ENCODE results near the gene SULT4A1. TPM values are rescaled to one million over a fixed set of nuclear protein-coding genes. Genes with fewer than 3 reads are reported as not detected.

SULT4A1 gene
- total RNA-seq, 1 experiment from 2014 or later = 15.0 TPM

GRCh38 chr22:43862882-43863202, 529 bp upstream of the SULT4A1 start:
- Histone ChIP-seq H3K9me3 (ENCODE audit: control insufficient read depth, low read depth, low read length) (no peaks in the 10 kb centered on the region), H3K23ac (ENCODE audit: insufficient read length, low read depth, low read length) (no peak overlapping the region), H3T11ph (ENCODE audit: low read length) (no peak overlapping the region), H3K27me3 (ENCODE audit: insufficient read depth, low read length) (no peaks in the 10 kb centered on the region), H4K8ac (replicated peaks; ENCODE audit: insufficient read length, low read depth, low read length) (no peak overlapping the region), H4K91ac (ENCODE audit: insufficient read length, low read depth, low read length) (no peak overlapping the region), H3K23me2 (ENCODE audit: insufficient read length, low read depth, low read length, poor library complexity, severe bottlenecking) (peaks cover 5% of the 10 kb centered on the region), H4K20me1 (ENCODE audit: control insufficient read depth, insufficient read depth, insufficient read length) (no peaks in the 10 kb centered on the region), H3K14ac (ENCODE audit: insufficient read depth, low read length) (no peak overlapping the region), H3K56ac (ENCODE audit: insufficient read length, low read depth, low read length) (no peak overlapping the region), H3K27ac (ENCODE audit: insufficient read length, low read depth, low read length) (no peak overlapping the region), H3K4ac (ENCODE audit: low read depth, low read length) (no peak overlapping the region), H2BK120ac (ENCODE audit: low read depth, low read length, poor library complexity, severe bottlenecking) (no peak overlapping the region), H3K4me2 (ENCODE audit: insufficient read depth, insufficient read length, low read length) (peak overlapping the region; percentile 22), H3K79me1 (ENCODE audit: insufficient read depth, low read depth, low read length, poor library complexity, severe bottlenecking) (peaks cover 2% of the 10 kb centered on the region), H2BK12ac (ENCODE audit: insufficient read length, low read depth, low read length) (no peak overlapping the region), H2BK15ac (ENCODE audit: low read depth, low read length) (no peak overlapping the region), H3K9ac (ENCODE audit: extremely low read depth, insufficient read length, low read length) (no peak overlapping the region), H2BK5ac (ENCODE audit: insufficient read length, low read length) (no peak overlapping the region), H3K18ac (ENCODE audit: insufficient read length, low read depth, low read length) (peak overlapping the region; percentile 31), H2AFZ (ENCODE audit: low read length) (no peak overlapping the region), H2BK20ac (ENCODE audit: low read depth, low read length, poor library complexity, severe bottlenecking) (no peak overlapping the region), H4K5ac (ENCODE audit: insufficient read length, low read depth, low read length) (no peak overlapping the region), H3K4me1 (ENCODE audit: insufficient read depth, low read length) (peaks cover 12% of the 10 kb centered on the region; the same call in 1 of the 2 replicates), H2AK5ac (ENCODE audit: insufficient read length, low read length) (no peak overlapping the region), H3K79me2 (ENCODE audit: insufficient read depth, low read length) (peaks cover 14% of the 10 kb centered on the region; the same call in 1 of the 2 replicates)
- DNase-seq = no peak
- H3K9me3 Mint-ChIP-seq = peaks cover 0 to 3% of the 10 kb centered on the region in 2 experiments; a peak in 2 of 5 replicates
- H3K4me1 Mint-ChIP-seq = peaks cover 37 to 40% of the 10 kb centered on the region in 2 experiments
- peak overlapping the region; percentile 69 to 83 for H3K4me3 Mint-ChIP-seq
- peak overlapping the region in 2 of 3 experiments; percentile 51 to 81; a peak in 1 of 7 replicates for H3K27ac Mint-ChIP-seq
- peaks cover 3 to 10% (median 8%) of the 10 kb centered on the region in 3 experiments; a peak in 5 of 7 replicates for H3K36me3 Mint-ChIP-seq (ENCODE audit: insufficient read depth in 1 of 3, low read depth in 3 of 3)
- no CpG with 5 or more reads among the region's 11 CpGs for WGBS (ENCODE audit: extremely low coverage, insufficient read length, low lambda C conversion rate)
- TF ChIP-seq, protein P1, sequence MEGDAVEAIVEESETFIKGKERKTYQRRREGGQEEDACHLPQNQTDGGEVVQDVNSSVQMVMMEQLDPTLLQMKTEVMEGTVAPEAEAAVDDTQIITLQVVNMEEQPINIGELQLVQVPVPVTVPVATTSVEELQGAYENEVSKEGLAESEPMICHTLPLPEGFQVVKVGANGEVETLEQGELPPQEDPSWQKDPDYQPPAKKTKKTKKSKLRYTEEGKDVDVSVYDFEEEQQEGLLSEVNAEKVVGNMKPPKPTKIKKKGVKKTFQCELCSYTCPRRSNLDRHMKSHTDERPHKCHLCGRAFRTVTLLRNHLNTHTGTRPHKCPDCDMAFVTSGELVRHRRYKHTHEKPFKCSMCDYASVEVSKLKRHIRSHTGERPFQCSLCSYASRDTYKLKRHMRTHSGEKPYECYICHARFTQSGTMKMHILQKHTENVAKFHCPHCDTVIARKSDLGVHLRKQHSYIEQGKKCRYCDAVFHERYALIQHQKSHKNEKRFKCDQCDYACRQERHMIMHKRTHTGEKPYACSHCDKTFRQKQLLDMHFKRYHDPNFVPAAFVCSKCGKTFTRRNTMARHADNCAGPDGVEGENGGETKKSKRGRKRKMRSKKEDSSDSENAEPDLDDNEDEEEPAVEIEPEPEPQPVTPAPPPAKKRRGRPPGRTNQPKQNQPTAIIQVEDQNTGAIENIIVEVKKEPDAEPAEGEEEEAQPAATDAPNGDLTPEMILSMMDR (conservative IDR thresholded peaks at IDR 0.05) = no peak
- H3K27me3 Mint-ChIP-seq (ENCODE audit: low read depth) = peaks cover 19% of the 10 kb centered on the region

Data from H9 (cell line).